ENCODE measurements around the gene OOEP.
"Not testable (repeated sequence)": the region's sequence is repeated elsewhere in the genome, so short reads cannot be mapped to it uniquely, and the experiment has no call there.

Gene OOEP

DNA sequence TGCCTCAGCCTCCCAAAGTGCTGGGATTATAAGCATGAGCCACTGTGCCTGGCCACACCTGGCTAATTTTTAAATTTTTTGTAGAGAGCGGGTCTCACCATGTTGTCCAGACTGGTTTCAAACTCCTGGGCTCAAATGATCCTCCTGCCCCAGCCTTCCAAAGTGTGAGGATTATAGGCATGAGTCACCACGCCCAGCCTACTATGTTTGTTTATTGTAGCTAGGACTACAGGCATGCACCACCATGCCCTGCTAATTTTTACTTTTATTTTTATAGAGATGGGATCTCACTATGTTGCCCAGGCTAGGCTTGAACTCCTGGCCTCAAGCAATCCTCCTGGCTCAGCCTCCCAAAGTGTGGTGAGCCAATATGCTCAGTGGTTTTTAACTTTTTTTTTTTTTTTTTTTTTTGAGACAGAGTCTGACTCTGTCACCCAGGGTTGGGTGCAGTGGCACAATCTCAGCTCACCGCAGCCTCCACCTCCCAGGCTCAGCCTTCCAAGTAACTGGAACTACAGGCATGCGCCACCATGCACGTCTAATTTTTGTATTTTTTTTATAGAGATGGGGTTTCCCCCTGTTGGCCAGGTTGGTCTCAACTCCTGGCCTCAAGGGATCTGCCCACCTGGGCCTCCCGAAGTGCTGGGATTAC is 12.9 kb upstream of the OOEP start:
- intact Hi-C loops (cut with micrococcal nuclease) = no loop called here

DNA sequence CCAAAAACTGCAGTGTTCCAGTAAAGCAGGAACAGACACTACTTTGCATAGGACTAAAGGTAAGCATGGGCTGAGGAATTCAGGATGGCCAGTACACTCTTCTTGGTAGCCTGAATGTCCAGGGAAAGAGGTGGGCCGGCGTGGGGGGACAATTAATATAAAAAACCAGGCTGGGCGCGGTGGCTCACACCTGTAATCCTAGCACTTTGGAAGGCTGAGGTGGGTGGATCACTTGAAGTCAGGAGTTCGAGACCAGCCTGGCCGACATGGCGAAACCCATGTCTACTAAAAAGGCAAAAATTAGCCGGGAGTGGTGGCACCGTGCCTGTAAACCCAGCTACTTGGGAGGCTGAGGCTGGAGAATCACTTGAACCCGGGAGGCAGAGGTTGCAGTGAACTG is 11.8 kb upstream of the OOEP start:
- H3K4me1 Mint-ChIP-seq (ENCODE audit: low read depth); H3K4me3 Mint-ChIP-seq; H3K36me3 Mint-ChIP-seq (ENCODE audit: low read depth); H3K27ac Mint-ChIP-seq; intact Hi-C loops (cut with micrococcal nuclease); H3K9me3 Mint-ChIP-seq; H3K27me3 Mint-ChIP-seq: not testable (repeated sequence)

More for the DNA sequence above, 12.9 kb upstream of the OOEP start:
- Mint-ChIP-seq H3K4me1 (ENCODE audit: low read depth) (no peaks in the 10 kb centered on the region), H3K27ac (no peak overlapping the region), H3K9me3 (no peaks in the 10 kb centered on the region), H3K27me3 (no peaks in the 10 kb centered on the region), H3K36me3 (ENCODE audit: low read depth) (no peaks in the 10 kb centered on the region), H3K4me3 (no peak overlapping the region)

DNA sequence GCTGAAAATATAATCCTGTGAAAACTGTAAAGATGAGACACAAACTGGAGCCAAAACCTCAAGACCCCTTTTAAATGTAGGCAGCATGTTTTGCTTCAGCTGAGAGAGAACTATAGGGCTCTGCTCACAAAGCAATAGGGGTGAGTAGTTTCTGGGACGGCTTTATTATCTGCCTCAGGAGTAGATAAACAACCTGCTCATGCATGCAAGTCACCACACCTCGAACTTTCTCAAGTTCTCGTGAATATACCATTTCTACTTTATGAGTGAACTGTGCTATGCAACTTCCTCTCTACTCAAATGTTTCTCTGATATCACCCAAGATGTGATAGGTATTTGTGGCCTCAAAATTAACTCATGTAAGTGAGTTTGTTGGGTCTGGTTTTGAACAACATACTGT is 7.5 kb upstream of the OOEP start:
- Mint-ChIP-seq H3K27ac (no peak overlapping the region), H3K36me3 (ENCODE audit: low read depth) (no peaks in the 10 kb centered on the region)
- intact Hi-C loops (cut with micrococcal nuclease) = no loop called here

DNA sequence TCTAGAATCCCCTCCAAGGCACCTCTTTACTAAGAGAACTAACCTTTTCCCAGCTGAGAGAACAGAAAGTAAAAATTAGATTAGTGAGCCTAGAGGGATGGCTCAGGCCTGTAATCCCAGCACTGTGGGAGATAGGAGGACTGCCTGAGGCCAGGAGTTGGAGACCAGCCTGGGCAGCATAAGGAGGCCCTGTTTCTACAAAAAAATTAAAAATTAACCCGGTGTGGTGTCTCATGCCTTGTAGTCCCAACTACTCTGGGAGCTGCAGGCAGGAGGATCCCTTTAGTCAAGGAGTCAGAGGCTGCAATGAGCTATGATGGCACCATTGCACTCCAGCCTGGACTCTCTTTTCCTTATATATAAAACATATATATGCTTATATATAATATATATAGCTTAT is 5.5 kb upstream of the OOEP start:
- Mint-ChIP-seq H3K27ac (no peak overlapping the region), H3K4me3 (no peak overlapping the region), H3K27me3 (no peaks in the 10 kb centered on the region), H3K4me1 (ENCODE audit: low read depth) (no peaks in the 10 kb centered on the region), H3K9me3 (no peaks in the 10 kb centered on the region), H3K36me3 (ENCODE audit: low read depth) (no peaks in the 10 kb centered on the region)
- intact Hi-C loops (cut with micrococcal nuclease) = no loop called here

More for the DNA sequence above, 7.5 kb upstream of the OOEP start:
- Mint-ChIP-seq H3K4me1 (ENCODE audit: low read depth) (no peaks in the 10 kb centered on the region), H3K4me3 (no peak overlapping the region), H3K27me3 (no peaks in the 10 kb centered on the region), H3K9me3 (no peaks in the 10 kb centered on the region)

DNA sequence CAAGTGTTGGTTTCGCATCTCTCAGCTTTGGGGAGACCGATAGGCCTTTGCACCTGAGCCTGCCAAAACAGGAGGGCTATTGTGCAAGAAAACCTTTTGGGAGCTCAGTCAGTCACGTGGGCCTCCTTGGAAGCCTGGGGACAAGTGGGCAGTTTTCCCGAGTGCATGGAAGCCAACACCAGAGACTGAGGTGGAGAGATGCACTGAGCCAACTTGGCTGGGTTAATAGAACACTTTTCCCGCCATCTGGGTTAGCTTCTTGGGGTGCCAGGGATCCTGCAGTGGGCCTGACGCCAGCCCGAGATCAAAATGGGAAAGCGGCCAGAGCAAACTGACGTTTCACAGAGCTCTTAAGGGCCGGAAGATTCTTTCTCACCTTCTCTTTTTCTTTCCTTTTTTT is 2.8 kb upstream of the OOEP start:
- Mint-ChIP-seq H3K4me1 (ENCODE audit: low read depth) (no peaks in the 10 kb centered on the region), H3K27ac (no peak overlapping the region), H3K4me3 (no peak overlapping the region), H3K27me3 (no peaks in the 10 kb centered on the region), H3K9me3 (no peaks in the 10 kb centered on the region), H3K36me3 (ENCODE audit: low read depth) (no peaks in the 10 kb centered on the region)
- intact Hi-C loops (cut with micrococcal nuclease) = no loop called here

DNA sequence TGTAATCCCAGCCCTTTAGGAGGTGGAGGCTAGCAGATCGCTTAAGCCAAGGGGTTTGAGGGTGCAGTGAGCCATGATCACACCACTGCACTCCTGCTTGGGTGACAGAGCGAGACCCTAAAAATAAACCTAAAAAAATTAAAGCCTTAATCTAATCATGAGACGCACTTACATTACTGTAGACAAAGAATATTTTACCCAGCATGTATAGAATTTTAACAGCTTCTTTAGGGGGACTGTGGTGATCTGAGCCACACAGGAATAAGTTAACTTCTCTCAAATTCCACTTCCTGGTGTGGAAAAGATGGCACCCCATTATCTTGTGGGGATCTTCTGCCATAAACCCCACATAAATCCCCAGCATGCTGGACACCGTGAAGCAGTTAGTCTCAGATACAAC is 2.3 kb upstream of the OOEP start:
- Mint-ChIP-seq H3K36me3 (ENCODE audit: low read depth) (no peaks in the 10 kb centered on the region), H3K4me1 (ENCODE audit: low read depth) (no peaks in the 10 kb centered on the region), H3K27ac (no peak overlapping the region), H3K27me3 (no peaks in the 10 kb centered on the region), H3K9me3 (no peaks in the 10 kb centered on the region), H3K4me3 (no peak overlapping the region)
- intact Hi-C loops (cut with micrococcal nuclease) = no loop called here

DNA sequence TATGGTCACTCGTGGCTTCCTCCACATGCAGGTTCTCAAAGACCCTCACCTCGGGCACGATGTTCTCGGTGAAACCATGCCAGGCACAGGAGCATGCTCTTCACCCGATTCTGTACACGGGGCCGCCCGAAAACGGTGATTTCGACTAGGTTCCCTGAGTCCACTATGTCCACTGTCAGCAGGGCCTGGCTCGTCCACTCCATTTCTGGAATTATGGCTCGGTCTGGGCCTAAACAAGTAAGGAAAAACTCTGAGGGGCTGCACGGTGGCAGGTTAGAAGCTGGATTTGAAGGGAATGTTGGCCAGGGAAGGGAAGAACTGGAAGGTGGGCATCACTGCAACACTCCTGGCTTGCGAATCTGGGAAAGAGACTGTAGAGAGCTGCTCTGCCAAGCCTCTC is 540 bp downstream of the OOEP start:
- Mint-ChIP-seq H3K27ac (no peak overlapping the region), H3K4me1 (ENCODE audit: low read depth) (no peaks in the 10 kb centered on the region), H3K27me3 (no peaks in the 10 kb centered on the region), H3K9me3 (no peaks in the 10 kb centered on the region), H3K4me3 (no peak overlapping the region), H3K36me3 (ENCODE audit: low read depth) (no peaks in the 10 kb centered on the region)
- intact Hi-C loops (cut with micrococcal nuclease) = no loop called here

DNA sequence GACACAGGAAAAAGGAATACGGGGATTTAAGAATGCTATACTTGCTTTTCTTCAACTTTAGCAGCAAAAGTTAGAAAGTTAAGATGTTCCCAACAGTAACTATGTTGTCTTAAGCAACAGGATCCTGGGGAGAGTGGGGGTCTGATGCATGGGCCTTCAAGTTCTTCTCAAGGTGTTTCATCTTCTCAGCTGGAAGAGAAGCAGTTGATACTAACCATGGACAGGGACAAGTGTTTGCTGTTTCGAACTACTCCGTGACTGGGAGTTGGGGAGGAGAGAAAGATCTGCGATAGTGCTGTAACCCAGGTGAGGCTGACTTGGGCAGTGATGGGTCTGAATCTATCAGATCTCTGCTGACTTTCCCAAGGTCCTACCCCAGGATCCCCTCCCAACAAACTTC is 1.0 kb downstream of the OOEP start:
- Mint-ChIP-seq H3K4me3 (no peak overlapping the region), H3K36me3 (ENCODE audit: low read depth) (no peaks in the 10 kb centered on the region)
- intact Hi-C loops (cut with micrococcal nuclease) = no loop called here

DNA sequence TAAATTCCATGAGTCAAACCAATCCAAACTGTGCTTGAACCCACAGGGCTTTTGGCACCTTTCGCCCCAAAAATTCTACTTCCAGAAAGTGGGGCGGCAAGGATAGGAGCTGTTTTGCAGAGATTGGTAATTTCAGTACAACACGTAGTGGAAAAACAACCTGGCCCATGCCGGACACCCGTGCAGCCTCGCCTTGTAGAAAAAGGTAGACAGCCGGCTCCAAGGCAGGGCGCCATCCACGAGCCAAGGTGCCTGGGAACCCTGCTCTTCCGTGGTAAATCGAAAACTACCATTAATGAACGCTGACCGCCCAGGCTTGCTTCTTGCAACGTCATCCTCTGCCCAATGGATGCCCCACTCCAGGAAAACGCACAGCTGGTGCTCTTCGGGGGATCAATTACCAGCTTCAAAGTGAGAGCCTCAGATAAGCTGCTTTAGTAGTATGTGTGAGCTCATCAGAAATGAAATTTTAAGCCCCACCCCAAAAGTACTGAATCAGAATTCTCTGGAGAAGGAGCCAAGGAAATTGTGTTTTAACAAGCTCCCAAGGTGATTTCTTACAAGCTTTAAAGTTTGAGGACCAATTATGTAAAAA is 1.8 kb downstream of the OOEP start:
- Mint-ChIP-seq H3K9me3 (peaks cover 8% of the 10 kb centered on the region), H3K4me1 (ENCODE audit: low read depth) (no peaks in the 10 kb centered on the region), H3K4me3 (no peak overlapping the region), H3K27me3 (no peaks in the 10 kb centered on the region), H3K36me3 (ENCODE audit: low read depth) (no peaks in the 10 kb centered on the region), H3K27ac (no peak overlapping the region)
- intact Hi-C loops (cut with micrococcal nuclease) = no loop called here

More for the DNA sequence above, 1.0 kb downstream of the OOEP start:
- H3K4me1 Mint-ChIP-seq (ENCODE audit: low read depth) = no peaks in the 10 kb centered on the region
- peaks cover 3% of the 10 kb centered on the region for H3K9me3 Mint-ChIP-seq
- no peaks in the 10 kb centered on the region for H3K27me3 Mint-ChIP-seq
- H3K27ac Mint-ChIP-seq = no peak overlapping the region

DNA sequence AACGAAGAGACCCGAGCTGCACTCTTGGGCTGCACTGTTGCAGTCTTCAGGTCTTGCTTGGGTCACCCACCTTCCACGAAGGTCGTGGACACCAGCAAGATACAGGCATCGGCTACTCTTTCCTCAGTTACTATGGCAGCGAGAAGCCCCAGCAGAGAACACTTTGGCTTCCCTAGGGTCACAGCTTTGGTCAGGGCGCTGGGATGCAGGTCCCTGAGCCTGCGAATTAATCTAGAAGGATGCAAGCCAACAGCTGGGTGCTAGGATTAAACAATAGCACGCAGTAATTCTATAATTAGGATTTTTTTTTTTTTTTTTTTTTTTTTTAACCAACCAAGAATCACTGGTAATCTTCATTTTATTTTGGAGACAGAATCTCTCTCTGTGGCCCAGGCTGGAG is 5.1 kb downstream of the OOEP start:
- H3K27ac Mint-ChIP-seq = no peak overlapping the region
- no peaks in the 10 kb centered on the region for H3K27me3 Mint-ChIP-seq
- no peaks in the 10 kb centered on the region for H3K4me1 Mint-ChIP-seq (ENCODE audit: low read depth)
- peaks cover 8% of the 10 kb centered on the region for H3K9me3 Mint-ChIP-seq
- H3K4me3 Mint-ChIP-seq = no peak overlapping the region
- H3K36me3 Mint-ChIP-seq (ENCODE audit: low read depth) = no peaks in the 10 kb centered on the region
- intact Hi-C loops (cut with micrococcal nuclease) = no loop called here

DNA sequence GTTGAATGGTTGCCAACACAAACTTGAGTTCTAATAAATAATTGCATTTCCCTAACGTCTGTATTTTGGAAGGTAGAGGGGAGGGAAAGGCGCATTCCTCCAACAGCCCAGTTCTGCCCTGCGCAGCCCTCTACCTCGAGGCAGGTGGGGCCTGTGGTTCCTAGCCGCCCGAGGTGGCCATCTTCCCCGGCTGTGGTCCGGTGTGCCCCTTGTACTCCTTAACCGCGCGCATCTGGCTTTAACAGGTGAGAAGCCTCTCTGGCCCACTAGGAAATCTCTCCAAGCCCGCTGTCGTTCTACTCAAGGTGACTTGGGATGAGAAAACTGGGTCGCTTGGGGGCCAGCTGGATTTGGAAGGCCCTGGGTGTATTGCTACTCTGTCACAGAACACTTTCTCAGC is 5.6 kb downstream of the OOEP start:
- Mint-ChIP-seq H3K4me3 (no peak overlapping the region), H3K9me3 (peaks cover 8% of the 10 kb centered on the region), H3K4me1 (ENCODE audit: low read depth) (no peaks in the 10 kb centered on the region), H3K27me3 (no peaks in the 10 kb centered on the region), H3K27ac (no peak overlapping the region), H3K36me3 (ENCODE audit: low read depth) (no peaks in the 10 kb centered on the region)
- intact Hi-C loops (cut with micrococcal nuclease) = no loop called here

DNA sequence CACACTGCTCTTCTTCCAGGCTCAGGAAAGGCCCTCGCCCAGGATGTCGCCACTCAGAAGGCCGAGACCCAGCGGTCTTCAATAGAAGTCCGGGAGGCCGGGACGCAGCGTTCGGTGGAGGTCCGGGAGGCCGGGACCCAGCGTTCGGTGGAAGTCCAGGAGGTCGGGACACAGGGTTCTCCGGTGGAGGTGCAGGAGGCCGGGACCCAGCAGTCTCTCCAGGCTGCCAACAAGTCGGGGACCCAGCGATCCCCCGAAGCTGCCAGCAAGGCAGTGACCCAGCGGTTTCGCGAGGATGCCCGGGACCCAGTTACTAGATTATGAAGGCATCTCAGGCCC is 6.2 kb downstream of the OOEP start:
- Mint-ChIP-seq H3K9me3 (peaks cover 8% of the 10 kb centered on the region), H3K4me1 (ENCODE audit: low read depth) (no peaks in the 10 kb centered on the region), H3K4me3 (no peak overlapping the region), H3K27ac (no peak overlapping the region), H3K36me3 (ENCODE audit: low read depth) (no peaks in the 10 kb centered on the region), H3K27me3 (no peaks in the 10 kb centered on the region)
- intact Hi-C loops (cut with micrococcal nuclease) = no loop called here

DNA sequence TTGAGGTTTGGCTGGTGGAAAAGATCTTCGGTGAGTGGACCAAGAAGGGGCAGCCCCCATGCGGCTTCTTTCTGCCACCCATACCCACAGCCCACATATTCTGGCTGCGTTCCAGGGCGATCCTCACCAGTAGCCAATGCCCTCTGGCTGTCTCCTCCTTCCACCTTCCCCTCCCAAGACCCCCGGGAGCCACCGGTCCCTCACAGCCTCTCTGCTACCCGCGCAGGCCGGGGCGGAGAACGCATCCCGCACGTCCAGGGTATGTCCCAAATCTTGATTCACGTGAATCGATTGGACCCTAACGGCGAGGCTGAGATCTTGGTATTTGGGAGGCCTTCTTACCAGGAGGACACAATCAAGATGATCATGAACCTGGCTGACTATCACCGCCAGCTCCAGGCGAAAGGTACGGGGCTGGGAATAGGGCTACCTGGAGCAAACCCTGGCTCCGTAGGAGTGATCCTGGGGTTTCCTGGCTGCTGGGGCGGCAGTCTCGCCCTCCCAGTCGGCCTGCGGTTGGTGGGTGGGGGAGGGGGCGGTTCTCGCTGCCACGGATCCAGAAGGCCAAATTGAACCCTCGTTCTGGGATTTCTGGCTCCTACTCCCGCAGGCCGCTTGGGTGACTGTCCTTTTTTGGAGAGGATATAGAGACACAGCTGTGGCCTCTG is 6.7 kb downstream of the OOEP start:
- intact Hi-C loops (cut with micrococcal nuclease) = no loop called here
- Mint-ChIP-seq H3K27me3 (no peaks in the 10 kb centered on the region), H3K4me3 (no peak overlapping the region), H3K36me3 (ENCODE audit: low read depth) (no peaks in the 10 kb centered on the region), H3K4me1 (ENCODE audit: low read depth) (no peaks in the 10 kb centered on the region), H3K9me3 (peaks cover 8% of the 10 kb centered on the region), H3K27ac (no peak overlapping the region)

DNA sequence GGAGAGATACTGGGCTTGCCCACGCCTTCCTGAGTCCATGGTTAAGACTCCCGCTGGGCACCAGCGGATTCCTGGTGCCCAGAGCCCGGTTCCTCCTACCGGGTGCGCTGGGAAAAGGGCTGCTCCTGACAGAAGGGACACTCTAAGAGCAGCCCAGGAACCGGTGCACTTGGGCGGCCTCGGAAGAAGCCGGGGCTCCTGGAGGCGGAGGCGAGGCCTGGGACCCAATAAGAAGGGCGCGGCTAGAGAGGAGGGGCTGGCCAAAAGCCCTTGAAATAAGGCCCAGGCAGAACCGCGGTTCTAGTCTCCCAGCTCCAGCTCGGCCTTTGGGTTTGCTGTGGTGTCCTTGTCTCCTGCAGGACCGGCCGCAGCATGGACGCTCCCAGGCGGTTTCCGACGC is 7.3 kb downstream of the OOEP start, which contains the start of gene KHDC3L:
Gene KHDC3L (plus strand): TSS at position 301 of the 400 bp plus-strand sequence. CDS start 72 bp downstream, at position 373.
- Mint-ChIP-seq H3K36me3 (ENCODE audit: low read depth) (no peaks in the 10 kb centered on the region), H3K4me3 (no peak within 1 kb of the TSS)

More for the DNA sequence above, 7.3 kb downstream of the OOEP start, which contains the start of gene KHDC3L:
- Mint-ChIP-seq H3K27me3 (peaks cover 1% of the 10 kb centered on the region), H3K27ac (no peak within 1 kb of the TSS), H3K4me1 (ENCODE audit: low read depth) (no peaks in the 10 kb centered on the region), H3K9me3 (peaks cover 8% of the 10 kb centered on the region)
- intact Hi-C loops (cut with micrococcal nuclease) = no loop called here
